AG10803 (cell line): ENCODE results near the gene SUPT20HL2.
"Not testable (repeated sequence)": the region's sequence is repeated elsewhere in the genome, so short reads cannot be mapped to it uniquely, and the experiment has no call there.

Experiments used
- DNase-seq: peaks from one replicate; pipeline ENCODE4 v3.0.0; 2010; ENCODE audit warnings: low read depth
- H3K4me3 ChIP-seq: 2 replicates; pipeline ENCODE4 v1.5.1; 2011; ENCODE audit warnings: mild to moderate bottlenecking, low read length, control low read depth
- CTCF ChIP-seq: conservative IDR thresholded peaks from 2 replicates; pipeline ENCODE4 v1.5.1; 2011; ENCODE audit warnings: mild to moderate bottlenecking, low read length, control low read depth, inconsistent platforms

SUPT20HL2 gene

GRCh38 chrX:24314019-24314635, at the start of gene SUPT20HL2:
TSS of gene SUPT20HL2 (minus strand) at chrX:24314069. CDS start at chrX:24313315, 754 bp downstream.
- H3K4me3 ChIP-seq, result no peak within 1 kb of the TSS
- no peak for TF ChIP-seq CTCF
- DNase-seq, result no peak

- not testable (repeated sequence) for H3K4me3 ChIP-seq, DNase-seq
These were observed 48.3 kb upstream of the SUPT20HL2 start for GRCh38 chrX:24362089-24362745.

- H3K4me3 ChIP-seq, result no peak within 1 kb of the TSS
- no peak for TF ChIP-seq CTCF
- no peak for DNase-seq
These were observed 46.4 kb upstream of the SUPT20HL2 start, which contains the start of gene SUPT20HL1 for GRCh38 chrX:24360272-24360671. TSS of gene SUPT20HL1 (plus strand) at chrX:24360639. CDS start at chrX:24362761, 2,122 bp downstream.

- no peak overlapping the region for H3K4me3 ChIP-seq
- no peak for TF ChIP-seq CTCF
- no peak for DNase-seq
These were observed 43.2 kb upstream of the SUPT20HL2 start for GRCh38 chrX:24357106-24357505.

GRCh38 chrX:24355095-24355494, 41.2 kb upstream of the SUPT20HL2 start:
- no peak for DNase-seq
- H3K4me3 ChIP-seq, result no peak overlapping the region
- TF ChIP-seq CTCF, result no peak

GRCh38 chrX:24350217-24350616, 36.3 kb upstream of the SUPT20HL2 start:
- TF ChIP-seq CTCF, result no peak
- no peak for DNase-seq

GRCh38 chrX:24347881-24348280, 34.0 kb upstream of the SUPT20HL2 start:
- no peak for DNase-seq
- TF ChIP-seq CTCF, result no peak
- H3K4me3 ChIP-seq, result no peak overlapping the region

More at GRCh38 chrX:24350217-24350616, 36.3 kb upstream of the SUPT20HL2 start:
- H3K4me3 ChIP-seq, result no peak overlapping the region
